HG02623 (cell line): Measurements from ENCODE around the gene HAUS8.

Experiments
- ATAC-seq: cut with Tn5 transposase; IDR thresholded peaks from one replicate; pipeline ENCODE4 v1.9.1; 2021; ENCODE audit warnings: moderate library complexity; ENCODE audit not compliant: unreplicated experiment

HAUS8 gene

DNA sequence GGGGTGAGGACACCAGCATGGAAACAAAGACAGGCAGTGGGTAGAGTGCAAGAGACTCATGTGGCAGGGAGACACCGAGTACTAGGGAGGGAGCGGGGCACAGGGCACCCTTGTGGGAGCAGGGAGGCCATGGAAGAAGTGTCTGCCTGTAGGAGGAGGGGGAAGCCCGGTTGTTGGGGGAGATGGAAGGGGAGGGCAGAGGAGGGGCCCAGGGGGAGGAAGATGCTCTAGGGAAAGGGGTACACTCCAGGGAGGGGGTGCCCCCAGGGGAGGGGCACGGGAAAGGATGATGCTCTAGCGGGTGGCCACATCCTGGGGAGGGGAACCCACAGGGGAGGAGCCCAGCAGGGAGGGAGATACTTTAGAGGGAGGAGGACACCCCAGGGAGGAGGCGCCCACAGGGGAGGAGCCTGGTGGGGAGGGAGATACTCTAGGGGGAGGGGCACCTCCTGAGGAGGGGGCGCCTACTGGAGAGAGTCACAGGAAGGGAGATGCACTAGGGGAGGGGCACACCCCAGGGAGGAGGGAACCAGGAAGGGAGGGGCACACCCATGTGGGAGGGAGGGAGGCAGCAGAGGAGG is 73.6 kb downstream of the HAUS8 start:
- ATAC-seq: no peak
